PC-3 (cell line): ENCODE results near the gene GALR2. TPM values are rescaled to one million over a fixed set of nuclear protein-coding genes. Genes with fewer than 3 reads are reported as not detected.

Source experiments
- ATAC-seq: fragments of 200-7000 bp; cut with Tn5 transposase; 2 replicates; pipeline ENCODE4 v1.9.1; 2020; ENCODE audit warnings: mild to moderate bottlenecking, moderate library complexity
- BruUV-seq: library from RNA; stranded (reverse); fragments of 400-500 nt; replicated peaks from 2 replicates; lab custom pipeline; 2021; lab: Mats Ljungman, UMichigan
- CTCF ChIA-PET: fragments of 300-600 bp; sonication (Branson Sonifier 250); formaldehyde crosslinking; loops from one replicate; lab custom pipeline; 2022; ENCODE audit warnings: antibody characterized with exemption; lab: Charles Lee
- POLR2A ChIA-PET: fragments of 300-600 bp; sonication (Branson Sonifier 250); formaldehyde crosslinking; loops from one replicate; lab custom pipeline; 2022; ENCODE audit warnings: antibody characterized with exemption; ENCODE audit not compliant: unreplicated experiment; lab: Charles Lee
- DNase-seq: peaks from one replicate; pipeline ENCODE4 v3.0.0-alpha.2; 2015
- H2AFZ ChIP-seq: fragments of 300-600 bp; sonication (generic); 2 replicates; pipeline ENCODE4 v1.6.0; 2016; ENCODE audit warnings: antibody characterized with exemption, low read length
- H3F3A ChIP-seq: fragments of 300-600 bp; sonication (generic); one replicate; pipeline ENCODE4 v1.6.0; 2017; ENCODE audit warnings: antibody characterized with exemption, low read length, control low read depth, mild to moderate bottlenecking; ENCODE audit not compliant: unreplicated experiment
- H3K27ac ChIP-seq: fragments of 300-600 bp; sonication (generic); 2 replicates; pipeline ENCODE4 v1.5.1; 2016; ENCODE audit warnings: mild to moderate bottlenecking, low read length
- H3K27me3 ChIP-seq: fragments of 300-600 bp; sonication (generic); 2 replicates; pipeline ENCODE4 v1.6.1; 2016; ENCODE audit warnings: low read length, mixed read lengths
- H3K36me3 ChIP-seq: fragments of 300-600 bp; sonication (generic); 2 replicates; pipeline ENCODE4 v1.6.1; 2016; ENCODE audit warnings: low read depth, mixed run types, low read length, mixed read lengths
- H3K4me1 ChIP-seq: fragments of 300-600 bp; sonication (generic); 2 replicates; pipeline ENCODE4 v1.5.1; 2016; ENCODE audit warnings: low read length; ENCODE audit not compliant: insufficient read depth
- H3K4me2 ChIP-seq: fragments of 300-600 bp; sonication (generic); 2 replicates; pipeline ENCODE4 v1.6.0; 2016; ENCODE audit warnings: low read length
- H3K4me3 ChIP-seq: fragments of 300-600 bp; sonication (generic); 2 replicates; pipeline ENCODE4 v1.5.1; 2016; ENCODE audit warnings: mild to moderate bottlenecking, low read length, mixed read lengths
- H3K79me2 ChIP-seq: fragments of 300-600 bp; sonication (generic); 2 replicates; pipeline ENCODE4 v1.6.1; 2017; ENCODE audit warnings: low read length, mixed read lengths
- H3K9ac ChIP-seq: fragments of 300-600 bp; sonication (generic); 2 replicates; pipeline ENCODE4 v1.6.0; 2016; ENCODE audit warnings: mild to moderate bottlenecking, low read length
- H3K9me2 ChIP-seq: fragments of 300-600 bp; sonication (generic); replicated peaks from 2 replicates; pipeline ENCODE4 v1.6.1; 2016; ENCODE audit warnings: mixed run types, low read length, mixed read lengths
- H3K9me3 ChIP-seq: fragments of 300-600 bp; sonication (generic); 2 replicates; pipeline ENCODE4 v1.6.1; 2016; ENCODE audit warnings: low read length, mixed read lengths
- H4K20me1 ChIP-seq: fragments of 300-600 bp; sonication (generic); 2 replicates; pipeline ENCODE4 v1.6.1; 2016; ENCODE audit warnings: low read length, mixed read lengths
- CTCF ChIP-seq: fragments of 300-600 bp; sonication (generic); conservative IDR thresholded peaks from 2 replicates; pipeline ENCODE4 v1.5.1; 2017; ENCODE audit warnings: antibody characterized with exemption, low read depth, mild to moderate bottlenecking, low read length
- EZH2 ChIP-seq: fragments of 300-600 bp; sonication (generic); IDR thresholded peaks from one replicate; pipeline ENCODE4 v1.6.1; 2017; ENCODE audit warnings: antibody characterized with exemption, mild to moderate bottlenecking, low read length; ENCODE audit not compliant: unreplicated experiment
- EZH2phosphoT487 ChIP-seq: fragments of 300-600 bp; sonication (generic); IDR thresholded peaks from 2 replicates; pipeline ENCODE4 v1.6.1; 2018; ENCODE audit warnings: mild to moderate bottlenecking, antibody characterized with exemption, low read length, borderline replicate concordance
- intact Hi-C: fragments of 100-400 bp; cut with micrococcal nuclease; formaldehyde crosslinking; loops from 2 replicates; pipeline ENCODE4 v1.9.0; 2023
- total RNA-seq: library from RNA; depleted of rRNA; stranded (reverse); fragments of >200 nt; gene quantifications from 2 replicates; pipeline ENCODE4 v1.2.3, GENCODE V29; 2014

GALR2 gene
- total RNA-seq, 1 experiment from 2014 or later: 0.69 TPM

- POLR2A ChIA-PET: interaction anchor here (0.5 kb wide), 1 partner anchor 250 kb away, joined by 3 read pairs; the partner anchor contains the start of gene PRPSAP1
- intact Hi-C loops: loop anchor here (10.0 kb wide), 1 partner anchor 161 kb away; the partner anchor contains the start of gene UBALD2
- peak; percentile 82 for ATAC-seq
Observed at GRCh38 chr17:76103274-76104139, 28.9 kb downstream of the GALR2 start, which contains the start of gene EXOC7. TSS of gene EXOC7 (minus strand) at chr17:76103787. CDS start at chr17:76103692, 95 bp downstream.

GRCh38 chr17:76104140-76104895, 29.7 kb downstream of the GALR2 start:
- intact Hi-C loops: loop anchor here (10.0 kb wide), 1 partner anchor 160 kb away; the partner anchor contains the start of gene UBALD2
- H3K9ac ChIP-seq: peak overlapping the region; percentile 87

More at GRCh38 chr17:76103274-76104139, 28.9 kb downstream of the GALR2 start, which contains the start of gene EXOC7:
- Histone ChIP-seq H3K9me2 (no peaks in the 10 kb centered on the region), H3K4me3 (peak within 1 kb of the TSS; percentile 95), H3K79me2 (peaks cover 26% of the 10 kb centered on the region), H3K27ac (peak within 1 kb of the TSS; percentile 16), H3K27me3 (no peaks in the 10 kb centered on the region), H3K9me3 (no peaks in the 10 kb centered on the region), H3K4me1 (peaks cover 15% of the 10 kb centered on the region), H3F3A (no peaks in the 10 kb centered on the region), H3K4me2 (peak within 1 kb of the TSS; percentile 90), H3K9ac (peak within 1 kb of the TSS; percentile 87), H4K20me1 (no peaks in the 10 kb centered on the region), H3K36me3 (peaks cover 17% of the 10 kb centered on the region), H2AFZ (peak within 1 kb of the TSS; percentile 81)
- CTCF ChIA-PET: interaction anchor here (0.8 kb wide), 1 partner anchor 143 kb away, joined by 5 read pairs; no protein-coding TSS in a partner anchor
- peak; percentile 98 for DNase-seq
- TF ChIP-seq CTCF: no peak
- no peak for TF ChIP-seq EZH2phosphoT487
- TF ChIP-seq EZH2: no peak
- BruUV-seq: TSS peak; percentile 66

More at GRCh38 chr17:76104140-76104895, 29.7 kb downstream of the GALR2 start:
- H3K4me2 ChIP-seq: peak overlapping the region; percentile 90
- H3K9me2 ChIP-seq: no peaks in the 10 kb centered on the region
- CTCF ChIA-PET: interaction anchor here (0.6 kb wide), 1 partner anchor 155 kb away, joined by 4 read pairs; no protein-coding TSS in a partner anchor
- POLR2A ChIA-PET: interaction anchor here (0.5 kb wide), 2 partner anchors 154 to 249 kb away, joined by 3 to 8 read pairs; partner anchors contain the start of gene PRPSAP1
- DNase-seq (no peak), ATAC-seq (no peak)
- TSS peak; percentile 99 for BruUV-seq
- no peaks in the 10 kb centered on the region for H3K27me3 ChIP-seq
- H2AFZ ChIP-seq: peak overlapping the region; percentile 81
- H3K4me3 ChIP-seq: peak overlapping the region; percentile 95
- peak overlapping the region; percentile 16 for H3K27ac ChIP-seq
- H3F3A ChIP-seq: no peaks in the 10 kb centered on the region
- peaks cover 26% of the 10 kb centered on the region for H3K79me2 ChIP-seq
- H3K36me3 ChIP-seq: peaks cover 16% of the 10 kb centered on the region
- no peaks in the 10 kb centered on the region for H4K20me1 ChIP-seq
- H3K9me3 ChIP-seq: no peaks in the 10 kb centered on the region
- H3K4me1 ChIP-seq: peaks cover 15% of the 10 kb centered on the region
- TF ChIP-seq EZH2 (no peak), EZH2phosphoT487 (no peak), CTCF (no peak)
